ENCODE data around the gene FRRS1. TPM values are rescaled to one million over a fixed set of nuclear protein-coding genes. Genes with fewer than 3 reads are reported as not detected.

The FRRS1 gene
- total RNA-seq, 5 donors from 2014 or later (not counting 1 experiment from before 2014, with no cell fraction given): 0.20 to 1.2 (median 0.45) TPM; not detected in 1

DNA sequence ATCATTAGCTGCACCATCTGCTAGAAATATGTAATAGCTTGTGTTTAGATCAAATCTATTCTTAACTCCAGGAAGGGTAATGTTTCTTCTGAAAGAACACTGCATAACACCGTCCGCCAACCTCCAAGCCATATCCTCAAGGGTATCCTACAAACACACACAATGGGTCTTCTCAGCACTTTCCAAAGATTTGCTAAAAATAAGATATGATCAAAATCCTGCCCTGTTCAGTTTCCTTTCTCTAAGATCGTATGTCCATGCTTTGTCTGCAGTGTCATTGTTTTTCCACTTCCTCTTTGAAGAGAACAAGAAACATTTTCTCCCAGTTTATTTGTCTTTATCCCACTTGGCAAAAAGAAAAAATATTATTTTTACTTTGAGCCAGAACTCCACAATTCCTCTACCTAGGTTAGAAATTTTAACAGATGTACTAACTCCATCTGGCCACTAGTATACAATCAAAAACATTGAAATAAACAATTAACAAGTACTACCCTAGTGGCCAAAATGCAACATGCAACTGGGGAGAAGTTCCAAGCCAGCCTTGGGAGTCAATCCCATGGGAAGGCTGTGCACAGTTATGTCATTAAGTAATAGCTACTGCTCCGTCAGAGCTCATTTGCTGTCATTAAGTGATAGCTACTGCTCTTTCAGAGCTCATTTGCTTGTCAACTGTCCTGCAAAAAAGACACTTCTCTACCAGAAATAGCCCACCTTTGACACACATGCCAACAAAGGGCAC lies 37.8 kb downstream of the FRRS1 start:
- Histone ChIP-seq H3K27ac (ENCODE audit: low read length) (no peak overlapping the region), H3K27me3 (replicated peaks in 1 of 2; ENCODE audit: control insufficient read depth in 2 of 2, extremely low read depth in 1 of 2, insufficient read depth in 2 of 2, low read length in 1 of 2) (no peaks in the 10 kb centered on the region), H3K4me3 (ENCODE audit: control insufficient read depth in 1 of 2, extremely low read depth in 1 of 2, low read length in 1 of 2) (no peak overlapping the region), H3K36me3 (ENCODE audit: control insufficient read depth in 2 of 2, extremely low read depth in 1 of 2, insufficient read depth in 1 of 2, low read length in 1 of 2) (no peaks in the 10 kb centered on the region), H3K9me3 (no peaks in the 10 kb centered on the region), H3K4me1 (ENCODE audit: control insufficient read depth in 1 of 2, extremely low read depth in 1 of 2, insufficient read depth in 2 of 2, low read length in 2 of 2) (no peaks in the 10 kb centered on the region)
- H3K4me1 Mint-ChIP-seq: no peaks in the 10 kb centered on the region
- DNase-seq (no peak), ATAC-seq (replicated peaks in 1 of 4) (no peak)
- no peaks in the 10 kb centered on the region for H3K9me3 Mint-ChIP-seq
- H3K27me3 Mint-ChIP-seq: no peaks in the 10 kb centered on the region
- H3K27ac Mint-ChIP-seq: no peak overlapping the region
- H3K4me3 Mint-ChIP-seq: no peak overlapping the region
- 83% methylated on average over 1 of the region's 4 CpGs for WGBS (ENCODE audit: insufficient coverage)
- CTCF ChIA-PET: interaction anchor here in 1 of 2 donors (0.9 kb wide), 1 partner anchor 8 kb away, joined by 3 read pairs; no protein-coding TSS in a partner anchor
- no peaks in the 10 kb centered on the region for H3K36me3 Mint-ChIP-seq
- POLR2A ChIA-PET: no interaction called here

DNA sequence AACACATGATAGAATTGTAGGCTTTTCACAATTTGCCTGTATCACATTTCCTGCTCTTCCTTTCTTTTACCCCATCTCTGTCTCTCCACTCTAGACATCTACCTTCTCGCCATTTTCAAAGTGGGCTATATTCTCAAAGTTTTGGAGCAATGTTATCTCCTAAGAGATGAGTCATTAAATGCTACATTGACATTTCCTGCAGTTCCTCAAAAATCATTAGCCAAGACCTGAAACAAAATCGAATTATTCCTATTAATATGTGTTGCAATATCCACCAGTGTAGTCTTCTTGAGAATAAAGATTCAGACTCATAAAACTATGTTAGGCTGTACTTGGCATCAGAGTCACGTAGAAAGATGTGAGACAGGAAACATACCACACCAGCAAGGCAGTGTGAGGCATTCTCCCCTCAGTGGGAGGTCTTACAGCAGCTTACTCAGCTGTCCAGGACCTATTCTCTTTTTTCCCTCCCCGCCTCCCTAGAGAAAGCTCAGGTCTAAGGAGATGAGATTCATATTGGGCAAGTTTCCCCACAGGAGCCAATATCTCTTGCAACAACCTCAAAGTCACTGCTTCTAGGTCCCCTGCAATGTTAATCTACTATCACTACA lies 38.8 kb downstream of the FRRS1 start:
- no peaks in the 10 kb centered on the region for H3K36me3 ChIP-seq (ENCODE audit: control insufficient read depth in 2 of 2, extremely low read depth in 1 of 2, insufficient read depth in 1 of 2, low read length in 1 of 2)
- ATAC-seq (replicated peaks in 1 of 4) (no peak), DNase-seq (no peak)
- H3K4me3 ChIP-seq (ENCODE audit: control insufficient read depth in 1 of 2, extremely low read depth in 1 of 2, low read length in 1 of 2): no peak overlapping the region
- CTCF ChIA-PET: no interaction called here
- POLR2A ChIA-PET: no interaction called here
- H3K27me3 Mint-ChIP-seq: no peaks in the 10 kb centered on the region
- WGBS (ENCODE audit: insufficient coverage): no CpG with 5 or more reads among the region's 4 CpGs
- H3K36me3 Mint-ChIP-seq: no peaks in the 10 kb centered on the region
- H3K4me1 Mint-ChIP-seq: no peaks in the 10 kb centered on the region
- no peaks in the 10 kb centered on the region for H3K9me3 Mint-ChIP-seq
- H3K9me3 ChIP-seq: no peaks in the 10 kb centered on the region
- H3K27ac Mint-ChIP-seq: no peak overlapping the region
- H3K27me3 ChIP-seq (replicated peaks in 1 of 2; ENCODE audit: control insufficient read depth in 2 of 2, extremely low read depth in 1 of 2, insufficient read depth in 2 of 2, low read length in 1 of 2): no peaks in the 10 kb centered on the region
- H3K4me3 Mint-ChIP-seq: no peak overlapping the region
- no peaks in the 10 kb centered on the region for H3K4me1 ChIP-seq (ENCODE audit: control insufficient read depth in 1 of 2, extremely low read depth in 1 of 2, insufficient read depth in 2 of 2, low read length in 2 of 2)
- no peak overlapping the region for H3K27ac ChIP-seq (ENCODE audit: low read length)

DNA sequence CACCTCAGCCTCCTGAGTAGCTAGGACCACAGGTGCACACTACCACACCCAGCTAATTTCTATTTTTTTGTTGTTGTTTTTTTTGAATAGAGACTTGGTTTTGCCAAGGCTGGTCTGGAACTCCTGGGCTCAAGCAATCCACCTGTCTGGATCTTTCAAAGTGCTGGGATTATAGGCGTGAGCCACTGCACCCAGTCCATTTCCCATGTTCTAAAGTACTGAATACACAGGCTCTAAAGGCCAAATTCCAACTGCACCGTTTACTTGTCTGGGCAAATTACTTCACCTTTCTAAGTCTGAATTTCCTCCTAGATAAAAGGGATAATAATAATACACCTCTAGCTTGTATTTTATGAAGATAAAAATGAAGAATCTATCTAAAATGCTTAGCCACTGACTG lies 39.6 kb downstream of the FRRS1 start:
- H3K4me3 Mint-ChIP-seq: no peak overlapping the region
- no peak overlapping the region for H3K4me3 ChIP-seq (ENCODE audit: control insufficient read depth in 1 of 2, extremely low read depth in 1 of 2, low read length in 1 of 2)
- ChIA-PET POLR2A (no interaction called here), CTCF (no interaction called here)
- H3K9me3 ChIP-seq: no peaks in the 10 kb centered on the region
- H3K27ac ChIP-seq (ENCODE audit: low read length): no peak overlapping the region
- H3K27ac Mint-ChIP-seq: no peak overlapping the region
- H3K36me3 Mint-ChIP-seq: no peaks in the 10 kb centered on the region
- no peaks in the 10 kb centered on the region for H3K27me3 Mint-ChIP-seq
- H3K4me1 ChIP-seq (ENCODE audit: control insufficient read depth in 1 of 2, extremely low read depth in 1 of 2, insufficient read depth in 2 of 2, low read length in 2 of 2): no peaks in the 10 kb centered on the region
- no peaks in the 10 kb centered on the region for H3K36me3 ChIP-seq (ENCODE audit: control insufficient read depth in 2 of 2, extremely low read depth in 1 of 2, insufficient read depth in 1 of 2, low read length in 1 of 2)
- no peaks in the 10 kb centered on the region for H3K4me1 Mint-ChIP-seq
- no peaks in the 10 kb centered on the region for H3K27me3 ChIP-seq (replicated peaks in 1 of 2; ENCODE audit: control insufficient read depth in 2 of 2, extremely low read depth in 1 of 2, insufficient read depth in 2 of 2, low read length in 1 of 2)
- DNase-seq: no peak
- ATAC-seq (replicated peaks in 1 of 4): no peak
- H3K9me3 Mint-ChIP-seq: no peaks in the 10 kb centered on the region
- WGBS (ENCODE audit: insufficient coverage): no CpG with 5 or more reads among the region's 2 CpGs

DNA sequence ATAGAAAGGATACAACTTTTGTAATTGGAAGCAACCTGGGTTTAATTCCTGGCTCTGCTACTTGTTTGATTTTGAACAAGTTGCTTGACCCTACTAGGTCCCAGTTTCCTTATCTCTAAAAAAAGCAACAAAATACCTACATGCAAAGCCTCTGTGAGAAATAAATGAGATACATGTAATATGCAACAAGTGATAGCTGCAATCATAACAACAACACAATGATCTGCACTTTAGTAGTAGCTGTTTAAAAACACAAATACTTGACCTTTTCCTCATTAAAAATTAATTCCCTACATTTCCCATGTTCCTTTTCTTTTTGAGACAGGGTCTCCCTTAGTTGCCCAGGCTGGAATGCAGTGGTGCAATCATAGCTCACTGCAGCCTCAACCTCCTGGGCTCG lies 40.0 kb downstream of the FRRS1 start:
- no peak overlapping the region for H3K27ac ChIP-seq (ENCODE audit: low read length)
- Mint-ChIP-seq H3K36me3 (no peaks in the 10 kb centered on the region), H3K27me3 (no peaks in the 10 kb centered on the region), H3K9me3 (no peaks in the 10 kb centered on the region), H3K27ac (no peak overlapping the region), H3K4me3 (no peak overlapping the region), H3K4me1 (no peaks in the 10 kb centered on the region)
- no peak for DNase-seq
- ChIA-PET CTCF (no interaction called here), POLR2A (no interaction called here)
- H3K27me3 ChIP-seq (replicated peaks in 1 of 2; ENCODE audit: control insufficient read depth in 2 of 2, extremely low read depth in 1 of 2, insufficient read depth in 2 of 2, low read length in 1 of 2): no peaks in the 10 kb centered on the region
- H3K4me1 ChIP-seq (ENCODE audit: control insufficient read depth in 1 of 2, extremely low read depth in 1 of 2, insufficient read depth in 2 of 2, low read length in 2 of 2): no peaks in the 10 kb centered on the region
- no peaks in the 10 kb centered on the region for H3K9me3 ChIP-seq
- no peaks in the 10 kb centered on the region for H3K36me3 ChIP-seq (ENCODE audit: control insufficient read depth in 2 of 2, extremely low read depth in 1 of 2, insufficient read depth in 1 of 2, low read length in 1 of 2)
- H3K4me3 ChIP-seq (ENCODE audit: control insufficient read depth in 1 of 2, extremely low read depth in 1 of 2, low read length in 1 of 2): no peak overlapping the region
- ATAC-seq (replicated peaks in 1 of 4): no peak
- WGBS (ENCODE audit: insufficient coverage): no CpG with 5 or more reads among the region's 1 CpG

DNA sequence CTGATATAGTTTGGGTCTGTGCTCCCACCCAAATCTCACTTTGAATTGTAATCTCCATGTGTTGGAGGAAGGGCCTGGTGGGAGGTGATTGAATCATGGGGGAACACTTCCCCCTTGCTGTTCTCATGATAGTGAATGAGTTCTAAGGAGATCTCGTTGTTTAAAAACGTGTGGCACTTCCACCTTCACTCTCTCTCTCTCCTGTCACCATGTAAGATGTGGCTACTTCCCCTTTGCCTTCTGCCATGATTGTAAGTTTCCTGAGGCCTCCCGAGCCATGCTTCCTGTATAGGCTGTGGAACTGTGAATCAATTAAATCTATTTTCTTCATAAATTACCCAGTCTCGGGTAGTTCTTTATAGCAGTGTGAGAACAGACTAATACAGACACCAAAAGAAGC lies 40.4 kb downstream of the FRRS1 start:
- WGBS (ENCODE audit: insufficient coverage): no CpG with 5 or more reads among the region's 4 CpGs
- H3K4me3 Mint-ChIP-seq: no peak overlapping the region
- CTCF ChIA-PET: no interaction called here

DNA sequence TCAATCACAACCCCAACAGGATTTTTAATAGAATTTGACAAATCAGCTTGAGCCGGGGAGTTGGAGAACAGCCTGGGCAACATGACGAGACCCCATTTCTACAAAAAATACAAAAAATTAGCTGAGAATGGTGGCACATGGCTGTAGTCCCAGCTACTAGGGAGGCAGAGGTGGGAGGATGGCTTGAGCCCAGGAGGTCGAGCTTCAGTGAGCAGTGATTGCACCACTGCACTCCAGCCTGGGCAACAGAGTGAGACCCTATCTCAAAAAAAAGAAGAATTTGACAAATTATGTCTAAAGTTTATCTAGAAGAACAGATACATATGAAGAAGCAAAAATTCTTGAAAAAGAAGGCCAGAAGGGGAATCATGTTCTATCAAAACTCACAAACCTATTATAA lies 43.2 kb downstream of the FRRS1 start:
- no peak overlapping the region for H3K27ac Mint-ChIP-seq
- no CpG with 5 or more reads among the region's 3 CpGs for WGBS (ENCODE audit: insufficient coverage)
- ATAC-seq (replicated peaks in 1 of 4) (no peak), DNase-seq (no peak)
- no peaks in the 10 kb centered on the region for H3K36me3 Mint-ChIP-seq
- ChIA-PET POLR2A (no interaction called here), CTCF (no interaction called here)
- no peak overlapping the region for H3K27ac ChIP-seq (ENCODE audit: low read length)
- H3K36me3 ChIP-seq (ENCODE audit: control insufficient read depth in 2 of 2, extremely low read depth in 1 of 2, insufficient read depth in 1 of 2, low read length in 1 of 2): no peaks in the 10 kb centered on the region
- no peaks in the 10 kb centered on the region for H3K4me1 Mint-ChIP-seq
- no peaks in the 10 kb centered on the region for H3K27me3 ChIP-seq (replicated peaks in 1 of 2; ENCODE audit: control insufficient read depth in 2 of 2, extremely low read depth in 1 of 2, insufficient read depth in 2 of 2, low read length in 1 of 2)
- H3K4me1 ChIP-seq (ENCODE audit: control insufficient read depth in 1 of 2, extremely low read depth in 1 of 2, insufficient read depth in 2 of 2, low read length in 2 of 2): no peaks in the 10 kb centered on the region
- no peak overlapping the region for H3K4me3 Mint-ChIP-seq
- H3K27me3 Mint-ChIP-seq: no peaks in the 10 kb centered on the region
- H3K9me3 ChIP-seq: no peaks in the 10 kb centered on the region
- H3K4me3 ChIP-seq (ENCODE audit: control insufficient read depth in 1 of 2, extremely low read depth in 1 of 2, low read length in 1 of 2): no peak overlapping the region
- H3K9me3 Mint-ChIP-seq: no peaks in the 10 kb centered on the region

More for the DNA sequence above, 40.4 kb downstream of the FRRS1 start:
- ATAC-seq (replicated peaks in 1 of 4) (no peak), DNase-seq (no peak)
- Histone ChIP-seq H3K9me3 (no peaks in the 10 kb centered on the region), H3K36me3 (ENCODE audit: control insufficient read depth in 2 of 2, extremely low read depth in 1 of 2, insufficient read depth in 1 of 2, low read length in 1 of 2) (no peaks in the 10 kb centered on the region), H3K4me3 (ENCODE audit: control insufficient read depth in 1 of 2, extremely low read depth in 1 of 2, low read length in 1 of 2) (no peak overlapping the region), H3K4me1 (ENCODE audit: control insufficient read depth in 1 of 2, extremely low read depth in 1 of 2, insufficient read depth in 2 of 2, low read length in 2 of 2) (no peaks in the 10 kb centered on the region), H3K27me3 (replicated peaks in 1 of 2; ENCODE audit: control insufficient read depth in 2 of 2, extremely low read depth in 1 of 2, insufficient read depth in 2 of 2, low read length in 1 of 2) (no peaks in the 10 kb centered on the region), H3K27ac (ENCODE audit: low read length) (no peak overlapping the region)
- Mint-ChIP-seq H3K36me3 (no peaks in the 10 kb centered on the region), H3K9me3 (no peaks in the 10 kb centered on the region), H3K27me3 (no peaks in the 10 kb centered on the region), H3K27ac (no peak overlapping the region), H3K4me1 (no peaks in the 10 kb centered on the region)
- POLR2A ChIA-PET: no interaction called here
